SK-N-SH (cell line): Measurements from ENCODE around the gene CFAP97. TPM values are rescaled to one million over a fixed set of nuclear protein-coding genes. Genes with fewer than 3 reads are reported as not detected.
"Not testable (repeated sequence)": the region's sequence is repeated elsewhere in the genome, so short reads cannot be mapped to it uniquely, and the experiment has no call there.

Source experiments
- CTCF ChIA-PET: fragments of 300-600, 350-600 bp; formaldehyde crosslinking; extraction: SDS; loops from one replicate; lab custom pipeline; 2021; lab: Yijun Ruan, JAX
- POLR2A ChIA-PET: fragments of 350-600 bp; sonication (Branson Sonifier 250); formaldehyde crosslinking; extraction: SDS; loops from one replicate; lab custom pipeline; 2020; ENCODE audit warnings: antibody characterized with exemption, inconsistent platforms; lab: Yijun Ruan, JAX
- DNase-seq: peaks from one replicate; pipeline ENCODE4 v3.0.0; 2012
- H2AFZ ChIP-seq: fragments of 200-600 bp; sonication (generic); 2 replicates; pipeline ENCODE4 v1.8.1; 2016; ENCODE audit warnings: antibody characterized with exemption, mild to moderate bottlenecking, low read depth
- H3F3A ChIP-seq: fragments of 200-600 bp; sonication (generic); replicated peaks from 2 replicates; pipeline ENCODE3; 2016; ENCODE audit warnings: antibody characterized with exemption, mild to moderate bottlenecking; ENCODE audit not compliant: insufficient read depth
- H3K27ac ChIP-seq, 2 experiments: fragments of 200-500 bp in 1 of 2; fragments of 200-600 bp in 1 of 2; sonication (Bioruptor generic) in 1 of 2; sonication (generic), shearing (Covaris generic) in 1 of 2; 2 replicates each; pipeline versions ENCODE4 v1.5.1 to v1.6.1; 2014 to 2016; ENCODE audit warnings: low read depth in 2 of 2, inconsistent platforms in 1 of 2, low read length in 1 of 2, mild to moderate bottlenecking in 1 of 2, mixed read lengths in 1 of 2
- H3K27me3 ChIP-seq: fragments of 200-600 bp; sonication (generic), shearing (Covaris generic); 2 replicates; pipeline ENCODE4 v1.6.1; 2016; ENCODE audit warnings: mixed run types; ENCODE audit not compliant: insufficient read depth
- H3K36me3 ChIP-seq, 2 experiments: fragments of 200-500 bp in 1 of 2; fragments of 200-600 bp in 1 of 2; sonication (Bioruptor generic) in 1 of 2; sonication (generic) in 1 of 2; replicated peaks in 1 of 2; 2 replicates each; pipeline versions ENCODE3 to v1.5.1; 2014 to 2016; ENCODE audit warnings: low read length in 1 of 2, mild to moderate bottlenecking in 1 of 2; ENCODE audit not compliant: insufficient read depth in 2 of 2, control insufficient read depth in 1 of 2
- H3K4me1 ChIP-seq, 2 experiments: fragments of 200-500 bp in 1 of 2; fragments of 200-600 bp in 1 of 2; sonication (Bioruptor generic) in 1 of 2; sonication (generic), shearing (Covaris generic) in 1 of 2; 2 replicates each; pipeline versions ENCODE4 v1.5.1 to v1.6.1; 2014 to 2016; ENCODE audit warnings: low read depth in 1 of 2, low read length in 1 of 2, mixed run types in 1 of 2; ENCODE audit not compliant: insufficient read depth in 2 of 2, control insufficient read depth in 1 of 2
- H3K4me2 ChIP-seq: fragments of 200-600 bp; sonication (generic), shearing (Covaris generic); 2 replicates; pipeline ENCODE4 v1.6.1; 2017; ENCODE audit warnings: mixed run types
- H3K4me3 ChIP-seq, 2 experiments: fragments of 200-500 bp in 1 of 2; fragments of 200-600 bp in 1 of 2; sonication (Bioruptor generic) in 1 of 2; sonication (generic), shearing (Covaris generic) in 1 of 2; 2 replicates each; pipeline versions ENCODE4 v1.5.1 to v1.8.1; 2014 to 2016; ENCODE audit warnings: low read depth in 2 of 2, inconsistent platforms in 1 of 2, low read length in 1 of 2, mild to moderate bottlenecking in 1 of 2, mixed read lengths in 1 of 2, moderate library complexity in 1 of 2
- H3K79me2 ChIP-seq: fragments of 200-600 bp; sonication (generic); 2 replicates; pipeline ENCODE4 v1.8.1; 2017; ENCODE audit warnings: mild to moderate bottlenecking; ENCODE audit not compliant: insufficient read depth
- H3K9ac ChIP-seq: fragments of 200-600 bp; sonication (generic); 2 replicates; pipeline ENCODE4 v1.6.1; 2017; ENCODE audit warnings: mixed run types
- H3K9me2 ChIP-seq: fragments of 200-600 bp; sonication (generic); 2 replicates; pipeline ENCODE4 v1.6.1; 2017; ENCODE audit warnings: mixed run types
- H3K9me3 ChIP-seq: fragments of 200-600 bp; sonication (generic); 2 replicates; pipeline ENCODE4 v1.6.1; 2017; ENCODE audit warnings: mixed run types, mild to moderate bottlenecking, moderate library complexity
- H4K20me1 ChIP-seq: fragments of 200-600 bp; sonication (generic); 2 replicates; pipeline ENCODE4 v1.6.1; 2017; ENCODE audit warnings: mild to moderate bottlenecking, mixed run types; ENCODE audit not compliant: insufficient read depth
- ELF1 ChIP-seq: IDR thresholded peaks from 2 replicates; pipeline ENCODE4 v1.4.0; 2012
- EP300 ChIP-seq, 2 experiments: IDR thresholded peaks; 2 replicates each; pipeline versions ENCODE4 v1.4.0 to v1.6.1; 2012; ENCODE audit warnings: borderline replicate concordance in 1 of 2, low read depth in 1 of 2, low read length in 1 of 2
- FOSL2 ChIP-seq: IDR thresholded peaks from 2 replicates; pipeline ENCODE4 v1.4.0; 2012; ENCODE audit warnings: low read depth, mild to moderate bottlenecking, moderate library complexity, borderline replicate concordance
- FOXJ3 ChIP-seq: sonication (generic); formaldehyde crosslinking; IDR thresholded peaks from 2 replicates; pipeline ENCODE4 v1.5.1; 2020; ENCODE audit warnings: mild to moderate bottlenecking, missing genetic modification reagents
- GATA2 ChIP-seq: sonication (generic); formaldehyde crosslinking; IDR thresholded peaks from 2 replicates; pipeline ENCODE4 v1.5.0; 2020; ENCODE audit warnings: mild to moderate bottlenecking, missing genetic modification reagents
- NRF1 ChIP-seq: IDR thresholded peaks from 2 replicates; pipeline ENCODE4 v1.6.1; 2012; ENCODE audit warnings: low read depth, mild to moderate bottlenecking, low read length
- POLR2AphosphoS5 ChIP-seq: IDR thresholded peaks from 2 replicates; pipeline ENCODE4 v1.6.1; 2012; ENCODE audit warnings: low read depth, low read length
- RAD21 ChIP-seq: IDR thresholded peaks from 2 replicates; pipeline ENCODE4 v1.6.1; 2012; ENCODE audit warnings: mild to moderate bottlenecking, low read length
- RCOR1 ChIP-seq: fragments of 150-350 bp; IDR thresholded peaks from 2 replicates; pipeline ENCODE4 v1.6.1; 2017; ENCODE audit warnings: antibody characterized with exemption, low read length
- RFX5 ChIP-seq: IDR thresholded peaks from 2 replicates; pipeline ENCODE4 v1.6.1; 2012; ENCODE audit warnings: mild to moderate bottlenecking, improper control_type of control experiment, low read length
- RXRA ChIP-seq: IDR thresholded peaks from 2 replicates; pipeline ENCODE4 v1.4.0; 2012; ENCODE audit warnings: low read depth, mild to moderate bottlenecking, borderline replicate concordance
- SIN3A ChIP-seq: IDR thresholded peaks from 2 replicates; pipeline ENCODE4 v1.6.1; 2012; ENCODE audit warnings: low read depth, mild to moderate bottlenecking, low read length, moderate library complexity, borderline replicate concordance
- SMC3 ChIP-seq: IDR thresholded peaks from 2 replicates; pipeline ENCODE4 v1.6.1; 2012; ENCODE audit warnings: low read depth, low read length, improper control_type of control experiment
- USF2 ChIP-seq: fragments of 150-350 bp; IDR thresholded peaks from 2 replicates; pipeline ENCODE4 v1.6.1; 2017; ENCODE audit warnings: antibody characterized with exemption, low read length, low read depth, borderline replicate concordance
- YY1 ChIP-seq: IDR thresholded peaks from 2 replicates; pipeline ENCODE4 v1.4.0; 2012; ENCODE audit warnings: low read depth, mild to moderate bottlenecking
- WGBS: methylation state at CpG from one replicate; pipeline ENCODE4 v1.1.6; 2017; ENCODE audit warnings: low lambda C conversion rate; 5-methylcytosine and 5-hydroxymethylcytosine counted together
- polyA plus RNA-seq, 3 experiments: library from polyadenylated mRNA; depleted of rRNA; stranded (reverse); fragments of >200 nt; gene quantifications; 2 replicates each; pipeline ENCODE4 v1.2.3, GENCODE V29; 2012
- TF ChIP-seq, protein P1 (sequence below): IDR thresholded peaks from 2 replicates; pipeline ENCODE4; 2012

CFAP97 gene
- polyA plus RNA-seq, 1 of the 3 experiments (the other 2 are of a cell fraction), result 10.6 TPM

- CTCF ChIA-PET, result interaction anchor here (0.7 to 1.8 kb wide), 5 partner anchors 14 to 138 kb away, joined by 3 to 7 read pairs (median 4); no protein-coding TSS in a partner anchor
- Histone ChIP-seq H3K9ac (no peak overlapping the region), H2AFZ (no peak overlapping the region), H3K9me3 (no peaks in the 10 kb centered on the region), H3K9me2 (no peaks in the 10 kb centered on the region), H3K27ac (peak overlapping the region in 1 of 2 experiments; percentile 40; a peak in 1 of 4 replicates), H3F3A (no peaks in the 10 kb centered on the region), H4K20me1 (no peaks in the 10 kb centered on the region), H3K36me3 (no peaks in the 10 kb centered on the region), H3K4me1 (peaks cover 5 to 12% of the 10 kb centered on the region in 2 experiments; a peak in 2 of 4 replicates), H3K27me3 (no peaks in the 10 kb centered on the region), H3K4me2 (peak overlapping the region; percentile 2; the same call in 1 of the 2 replicates), H3K4me3 (no peak overlapping the region), H3K79me2 (no peaks in the 10 kb centered on the region)
- POLR2A ChIA-PET, result no interaction called here
- no peak for DNase-seq
- TF ChIP-seq GATA2 (CRISPR knock-in tag) (peak; percentile 50), EP300 (IDR thresholded peaks at IDR 0.05; ENCODE audit: borderline replicate concordance in 1 of 2, low read depth in 1 of 2, low read length in 1 of 2) (no peak)
- WGBS, result 88% methylated on average over 3 of the region's 3 CpGs
Measured at GRCh38 chr4:185119927-185120630, 83.7 kb downstream of the CFAP97 start.

DNA sequence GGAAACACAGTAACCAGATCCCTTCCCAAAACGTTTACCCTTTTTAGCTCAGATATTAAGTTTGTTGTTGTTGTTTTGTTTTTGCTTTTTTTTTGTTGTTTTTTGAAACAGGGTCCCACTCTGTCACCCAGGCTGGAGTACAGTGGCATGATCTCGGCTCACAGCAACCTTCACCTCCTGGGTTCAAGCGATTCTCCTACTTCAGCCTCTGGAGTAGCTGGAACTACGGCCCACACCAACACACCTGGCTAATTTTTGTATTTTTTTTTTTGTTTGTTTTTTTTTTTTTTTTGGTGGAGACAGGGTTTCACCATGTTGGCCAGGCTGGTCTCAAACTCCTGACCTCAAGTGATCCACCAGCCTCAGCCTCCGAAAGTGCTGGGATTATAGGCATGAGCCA lies 84.3 kb downstream of the CFAP97 start:
- 93% methylated on average over 5 of the region's 5 CpGs for WGBS
- H3K9ac ChIP-seq, H3F3A ChIP-seq, POLR2A ChIA-PET, H3K79me2 ChIP-seq, H3K9me2 ChIP-seq, H3K36me3 ChIP-seq, H3K27ac ChIP-seq, H3K9me3 ChIP-seq, H4K20me1 ChIP-seq, H3K27me3 ChIP-seq, DNase-seq, H2AFZ ChIP-seq, H3K4me3 ChIP-seq: not testable (repeated sequence)
- peak overlapping the region; percentile 2; the same call in 1 of the 2 replicates for H3K4me2 ChIP-seq
- peaks cover 5 to 12% of the 10 kb centered on the region in 2 experiments; a peak in 2 of 4 replicates for H3K4me1 ChIP-seq
- CTCF ChIA-PET, result interaction anchor here (0.7 to 1.8 kb wide), 5 partner anchors 9 to 137 kb away, joined by 4 to 7 read pairs (median 5); no protein-coding TSS in a partner anchor

- H3K4me1 ChIP-seq, result peaks cover 5 to 12% of the 10 kb centered on the region in 2 experiments; a peak in 2 of 4 replicates
- TF ChIP-seq FOXJ3, result no peak
- no peak for TF ChIP-seq RFX5
- no peak for TF ChIP-seq RAD21
- TF ChIP-seq SIN3A, result no peak
- no peak for TF ChIP-seq USF2
- TF ChIP-seq YY1, result no peak
- no peak for TF ChIP-seq FOSL2
- no peak for TF ChIP-seq EP300 (IDR thresholded peaks at IDR 0.05; ENCODE audit: borderline replicate concordance in 1 of 2, low read depth in 1 of 2, low read length in 1 of 2)
- no peak for TF ChIP-seq RCOR1
- no peak for TF ChIP-seq POLR2AphosphoS5
- TF ChIP-seq NRF1, result no peak
- no peak for TF ChIP-seq GATA2 (CRISPR knock-in tag)
- TF ChIP-seq ELF1, result no peak
- no peak for TF ChIP-seq RXRA
- no peak for TF ChIP-seq SMC3
- TF ChIP-seq, protein P1, sequence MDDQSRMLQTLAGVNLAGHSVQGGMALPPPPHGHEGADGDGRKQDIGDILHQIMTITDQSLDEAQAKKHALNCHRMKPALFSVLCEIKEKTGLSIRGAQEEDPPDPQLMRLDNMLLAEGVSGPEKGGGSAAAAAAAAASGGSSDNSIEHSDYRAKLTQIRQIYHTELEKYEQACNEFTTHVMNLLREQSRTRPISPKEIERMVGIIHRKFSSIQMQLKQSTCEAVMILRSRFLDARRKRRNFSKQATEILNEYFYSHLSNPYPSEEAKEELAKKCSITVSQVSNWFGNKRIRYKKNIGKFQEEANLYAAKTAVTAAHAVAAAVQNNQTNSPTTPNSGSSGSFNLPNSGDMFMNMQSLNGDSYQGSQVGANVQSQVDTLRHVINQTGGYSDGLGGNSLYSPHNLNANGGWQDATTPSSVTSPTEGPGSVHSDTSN, result no peak
- no peak for DNase-seq
- 91% methylated on average over 7 of the region's 7 CpGs for whole genome bisulfite sequencing
- POLR2A ChIA-PET, result no interaction called here
- H3K9ac ChIP-seq, result no peak overlapping the region
- H4K20me1 ChIP-seq, result no peaks in the 10 kb centered on the region
- no peaks in the 10 kb centered on the region for H3F3A ChIP-seq
- H3K36me3 ChIP-seq, result no peaks in the 10 kb centered on the region
- no peak overlapping the region for H3K27ac ChIP-seq
- no peaks in the 10 kb centered on the region for H3K9me3 ChIP-seq
- no peaks in the 10 kb centered on the region for H3K79me2 ChIP-seq
- CTCF ChIA-PET, result interaction anchor here (1.2 to 1.8 kb wide), 4 partner anchors 10 to 79 kb away, joined by 4 to 7 read pairs (median 5); no protein-coding TSS in a partner anchor
- no peak overlapping the region for H3K4me2 ChIP-seq
- no peaks in the 10 kb centered on the region for H3K27me3 ChIP-seq
- no peaks in the 10 kb centered on the region for H3K9me2 ChIP-seq
- H2AFZ ChIP-seq, result no peak overlapping the region
- no peak overlapping the region for H3K4me3 ChIP-seq
Measured at GRCh38 chr4:185118876-185119275, 84.9 kb downstream of the CFAP97 start.
